Endothelial cell of umbilical vein (primary cell): ENCODE measurements around the gene CEP164. TPM values are rescaled to one million over a fixed set of nuclear protein-coding genes. Genes with fewer than 3 reads are reported as not detected.

Experiments
- BruUV-seq: library from RNA; stranded (reverse); fragments of 400-500 nt; replicated peaks from 2 replicates; lab custom pipeline; 2021; lab: Mats Ljungman, UMichigan
- CTCF ChIA-PET: fragments of 300-600, 350-600 bp; sonication (Branson Sonifier 250); formaldehyde crosslinking; loops from one replicate; lab custom pipeline; 2021; ENCODE audit warnings: antibody characterized with exemption, inconsistent platforms; lab: Charles Lee
- POLR2A ChIA-PET: fragments of 300-600, 350-600 bp; sonication (Branson Sonifier 250); formaldehyde crosslinking; loops from one replicate; lab custom pipeline; 2021; ENCODE audit warnings: antibody characterized with exemption, inconsistent platforms; lab: Charles Lee
- DNase-seq: peaks from one replicate; pipeline ENCODE4 v3.0.0-alpha.2; 2011; ENCODE audit warnings: low read depth, low spot score
- FAIRE-seq: peaks from 2 replicates; lab custom pipeline; 2011; peaks lifted over from hg19 to GRCh38; lab: Jason Lieb, UNC
- H2AFZ ChIP-seq: 2 replicates; pipeline ENCODE4 v1.6.0; 2012; ENCODE audit warnings: low read depth, low read length, control low read depth, inconsistent platforms
- H3K27ac ChIP-seq: 2 replicates; pipeline ENCODE4 v1.5.1; 2011; ENCODE audit warnings: low read depth, mild to moderate bottlenecking, control low read depth, low read length, moderate library complexity; ENCODE audit not compliant: insufficient read depth
- H3K27me3 ChIP-seq, 2 experiments: 2 replicates each; pipeline versions ENCODE4 v1.6.0 to v1.6.1; 2011; ENCODE audit warnings: low read length in 2 of 2, mixed read lengths in 1 of 2; ENCODE audit not compliant: control insufficient read depth in 2 of 2, insufficient read depth in 2 of 2
- H3K36me3 ChIP-seq, 2 experiments: 2 replicates in 1 of 2; 3 replicates in 1 of 2; pipeline ENCODE4 v1.5.1; 2011; ENCODE audit warnings: low read length in 2 of 2, mild to moderate bottlenecking in 1 of 2, moderate library complexity in 1 of 2; ENCODE audit not compliant: control insufficient read depth in 2 of 2, insufficient read depth in 2 of 2; ENCODE audit errors: extremely low read depth in 1 of 2
- H3K4me1 ChIP-seq: 3 replicates; pipeline ENCODE4 v1.5.1; 2011; ENCODE audit warnings: mild to moderate bottlenecking, low read length; ENCODE audit not compliant: control insufficient read depth, insufficient read depth; ENCODE audit errors: extremely low read depth
- H3K4me2 ChIP-seq: 2 replicates; pipeline ENCODE4 v1.6.1; 2011; ENCODE audit warnings: low read length, control low read depth, mixed read lengths; ENCODE audit not compliant: insufficient read depth
- H3K4me3 ChIP-seq, 3 experiments: fragments of 200-600 bp in 1 of 3; sonication (generic), shearing (Covaris generic) in 1 of 3; replicated peaks in 1 of 3; 2 replicates each; pipeline ENCODE4 v1.5.1; 2011 to 2016; ENCODE audit warnings: control low read depth in 3 of 3, low read length in 3 of 3, mild to moderate bottlenecking in 2 of 3, inconsistent platforms in 1 of 3, low read depth in 1 of 3, moderate library complexity in 1 of 3; ENCODE audit not compliant: insufficient read depth in 1 of 3
- H3K79me2 ChIP-seq: 2 replicates; pipeline ENCODE4 v1.6.0; 2012; ENCODE audit warnings: low read length, inconsistent platforms; ENCODE audit not compliant: control insufficient read depth, insufficient read depth
- H3K9ac ChIP-seq: replicated peaks from 2 replicates; pipeline ENCODE3; 2011; ENCODE audit warnings: low read length, control low read depth; ENCODE audit not compliant: insufficient read depth; ENCODE audit errors: extremely low read depth
- H3K9me1 ChIP-seq: replicated peaks from 3 replicates; pipeline ENCODE4 v1.6.0; 2011; ENCODE audit warnings: mild to moderate bottlenecking, low read length; ENCODE audit not compliant: control insufficient read depth, insufficient read depth; ENCODE audit errors: extremely low read depth
- H3K9me3 ChIP-seq: replicated peaks from 2 replicates; pipeline ENCODE4 v1.5.1; 2012; ENCODE audit warnings: low read length, inconsistent platforms; ENCODE audit not compliant: control insufficient read depth, insufficient read depth
- H4K20me1 ChIP-seq: replicated peaks from 2 replicates; pipeline ENCODE3; 2011; ENCODE audit warnings: mild to moderate bottlenecking, low read length; ENCODE audit not compliant: control insufficient read depth, insufficient read depth; ENCODE audit errors: extremely low read depth
- CTCF ChIP-seq, 2 donors: IDR thresholded peaks; 1 replicate in 1 of 2; 2 replicates in 1 of 2; pipeline ENCODE4 v1.5.1; 2011; ENCODE audit warnings: low read length in 2 of 2, mild to moderate bottlenecking in 2 of 2, moderate library complexity in 2 of 2, control low read depth in 1 of 2, inconsistent platforms in 1 of 2, low read depth in 1 of 2; ENCODE audit not compliant: insufficient read depth in 1 of 2; ENCODE audit errors: extremely low read depth in 1 of 2
- EZH2 ChIP-seq: IDR thresholded peaks from 2 replicates; pipeline ENCODE4 v1.6.1; 2012; ENCODE audit warnings: borderline replicate concordance, low read depth, mild to moderate bottlenecking, moderate library complexity, low read length, inconsistent platforms; ENCODE audit not compliant: severe bottlenecking
- FOS ChIP-seq: IDR thresholded peaks from 2 replicates; pipeline ENCODE4 v1.6.1; 2011; ENCODE audit warnings: mild to moderate bottlenecking, low read length, moderate library complexity, borderline replicate concordance; ENCODE audit not compliant: insufficient read depth
- GATA2 ChIP-seq: IDR thresholded peaks from 2 replicates; pipeline ENCODE4 v1.7.0; 2011; ENCODE audit warnings: low read depth, mild to moderate bottlenecking, moderate library complexity, mixed read lengths, low read length; ENCODE audit not compliant: insufficient read length, insufficient read depth
- JUN ChIP-seq: IDR thresholded peaks from 2 replicates; pipeline ENCODE4 v1.6.1; 2011; ENCODE audit warnings: borderline replicate concordance, low read depth; ENCODE audit not compliant: insufficient read length, insufficient read depth
- MAX ChIP-seq: IDR thresholded peaks from 2 replicates; pipeline ENCODE4 v1.6.1; 2011; ENCODE audit not compliant: insufficient read depth, insufficient read length
- MYC ChIP-seq: IDR thresholded peaks from one replicate; pipeline ENCODE4 v1.6.1; 2011; ENCODE audit warnings: mild to moderate bottlenecking, low read depth, low read length
- POLR2A ChIP-seq: IDR thresholded peaks from 2 replicates; pipeline ENCODE4 v1.6.1; 2012; ENCODE audit warnings: low read depth, mild to moderate bottlenecking, control low read depth, low read length
- POLR2AphosphoS5 ChIP-seq: IDR thresholded peaks from 2 replicates; pipeline ENCODE4 v1.6.1; 2012; ENCODE audit warnings: low read depth, mild to moderate bottlenecking, control low read depth, low read length, moderate library complexity; ENCODE audit not compliant: insufficient read depth
- dilution Hi-C: fragments of 300-500 bp; cut with MboI; formaldehyde crosslinking; loops from one replicate; pipeline ENCODE4 v1.15.0; 2019; ENCODE audit warnings: low sequenced_read_pairs; ENCODE audit not compliant: extremely low pct_ligation_motif_present
- intact Hi-C: fragments of 100-400 bp; cut with micrococcal nuclease; formaldehyde crosslinking; loops from one replicate; pipeline ENCODE4 v1.10.0; 2022
- polyA plus RNA-seq, 4 experiments: library from polyadenylated mRNA; depleted of rRNA in 3 of 4; stranded (reverse) in 3 of 4; unstranded in 1 of 4; fragments of >200 nt; gene quantifications; 2 replicates each; pipeline versions ENCODE4 v1.2.1 to v1.2.3, GENCODE V29; 2011 to 2012; ENCODE audit warnings: missing spikeins in 1 of 4
- total RNA-seq: library from RNA; stranded (reverse); gene quantifications from 2 replicates; pipeline ENCODE4 v1.2.3, GENCODE V29; 2021

The CEP164 gene
- total and polyA plus RNA-seq, 2 donors (not counting 3 experiments of a cell fraction or from before 2014, with no cell fraction given), result 22.7 to 48.4 TPM

GRCh38 chr11:117303646-117304315 lies 23.9 kb upstream of the CEP164 start:
- intact Hi-C loops, result no loop called here
- TF ChIP-seq JUN (no peak), EZH2 (no peak), MYC (no peak), MAX (no peak), CTCF (IDR thresholded peaks at IDR 0.05; ENCODE audit: extremely low read depth in 1 of 2, insufficient read depth in 1 of 2, low read depth in 1 of 2, low read length in 2 of 2) (no peak), GATA2 (no peak), POLR2AphosphoS5 (no peak), FOS (no peak), POLR2A (no peak)

More at GRCh38 chr11:117303646-117304315, 23.9 kb upstream of the CEP164 start:
- no peaks in the 10 kb centered on the region for H4K20me1 ChIP-seq
- H3K79me2 ChIP-seq, result no peaks in the 10 kb centered on the region
- H3K9me3 ChIP-seq, result no peaks in the 10 kb centered on the region
- FAIRE-seq (no peak), DNase-seq (no peak)
- H3K9ac ChIP-seq, result no peak overlapping the region
- no peaks in the 10 kb centered on the region for H3K27me3 ChIP-seq
- H3K27ac ChIP-seq, result no peak overlapping the region
- peaks cover 0 to 2% of the 10 kb centered on the region in 2 experiments for H3K36me3 ChIP-seq
- CTCF ChIA-PET, result interaction anchor here (1.2 kb wide), 1 partner anchor 24 kb away, joined by 3 read pairs; the partner anchor contains the start of gene CEP164
- POLR2A ChIA-PET, result no interaction called here
- no peak overlapping the region for H2AFZ ChIP-seq
- dilution Hi-C loops, result no loop called here
- H3K4me2 ChIP-seq, result no peak overlapping the region
- no peak overlapping the region for H3K4me3 ChIP-seq
- no peaks in the 10 kb centered on the region for H3K9me1 ChIP-seq
- no TSS peak for BruUV-seq
- no peaks in the 10 kb centered on the region for H3K4me1 ChIP-seq
